GM12891 (cell line): ENCODE data around the gene DDN.

Experiments
- DNase-seq: peaks from one replicate; pipeline ENCODE4 v3.0.0; 2011; ENCODE audit warnings: low spot score; ENCODE audit not compliant: insufficient read length
- FAIRE-seq: peaks from 2 replicates; lab custom pipeline; 2011; peaks lifted over from hg19 to GRCh38; lab: Jason Lieb, UNC
- PAX5 ChIP-seq: IDR thresholded peaks from 2 replicates; pipeline ENCODE4 v1.6.1; 2011; ENCODE audit warnings: low read length, moderate library complexity, mild to moderate bottlenecking; ENCODE audit not compliant: insufficient read depth, severe bottlenecking
- POLR2A ChIP-seq: IDR thresholded peaks from 2 replicates; pipeline ENCODE4 v1.6.1; 2011; ENCODE audit warnings: low read depth, low read length, control low read depth
- POLR2AphosphoS5 ChIP-seq: IDR thresholded peaks from 2 replicates; pipeline ENCODE4 v1.6.1; 2011; ENCODE audit warnings: low read depth, low read length, control low read depth
- POU2F2 ChIP-seq: IDR thresholded peaks from 2 replicates; pipeline ENCODE4 v1.6.1; 2011; ENCODE audit warnings: low read depth, mild to moderate bottlenecking, control low read depth, low read length, moderate library complexity
- SPI1 ChIP-seq: IDR thresholded peaks from 2 replicates; pipeline ENCODE4 v1.6.1; 2011; ENCODE audit warnings: low read depth, low read length, control low read depth
- TAF1 ChIP-seq: IDR thresholded peaks from 2 replicates; pipeline ENCODE4 v1.6.1; 2011; ENCODE audit warnings: low read depth, low read length, control low read depth

Gene DDN

GRCh38 chr12:48977290-48978281 is 21.6 kb downstream of the DDN start:
- no peak for TF ChIP-seq POLR2A
- TF ChIP-seq SPI1, result no peak
- no peak for TF ChIP-seq PAX5
- TF ChIP-seq POLR2AphosphoS5, result no peak
- no peak for TF ChIP-seq POU2F2
- no peak for TF ChIP-seq TAF1
- FAIRE-seq (peak; percentile 84), DNase-seq (no peak)

- TF ChIP-seq SPI1, result no peak
- no peak for TF ChIP-seq TAF1
- TF ChIP-seq POU2F2, result no peak
- no peak for DNase-seq
- FAIRE-seq, result no peak
These were observed 25.1 kb downstream of the DDN start for GRCh38 chr12:48973941-48974673.

GRCh38 chr12:48973531-48973930 is 25.6 kb downstream of the DDN start:
- no peak for FAIRE-seq
- no peak for DNase-seq
- TF ChIP-seq POU2F2 (no peak), PAX5 (no peak), POLR2AphosphoS5 (no peak), SPI1 (no peak), TAF1 (no peak), POLR2A (no peak)

GRCh38 chr12:48972952-48973483 is 26.2 kb downstream of the DDN start:
- TF ChIP-seq POU2F2, result no peak
- no peak for TF ChIP-seq SPI1
- no peak for TF ChIP-seq PAX5
- no peak for TF ChIP-seq TAF1
- no peak for TF ChIP-seq POLR2AphosphoS5
- TF ChIP-seq POLR2A, result no peak
- DNase-seq (no peak), FAIRE-seq (no peak)

GRCh38 chr12:48972213-48972951 is 26.8 kb downstream of the DDN start:
- TF ChIP-seq SPI1, result no peak
- DNase-seq (no peak), FAIRE-seq (peak; percentile 69)

- TF ChIP-seq TAF1, result no peak
- no peak for TF ChIP-seq SPI1
- TF ChIP-seq PAX5, result no peak
- TF ChIP-seq POLR2AphosphoS5, result no peak
- TF ChIP-seq POU2F2, result no peak
- FAIRE-seq, result no peak
- DNase-seq, result no peak
These were observed 28.4 kb downstream of the DDN start for GRCh38 chr12:48970702-48971334.

- TF ChIP-seq POLR2AphosphoS5, result no peak
- no peak for TF ChIP-seq TAF1
- TF ChIP-seq PAX5, result no peak
- TF ChIP-seq POU2F2, result no peak
- TF ChIP-seq SPI1, result no peak
- no peak for TF ChIP-seq POLR2A
- FAIRE-seq (peak; percentile 82), DNase-seq (peak; percentile 58)
These were observed 29.1 kb downstream of the DDN start for GRCh38 chr12:48969833-48970701.

GRCh38 chr12:48969160-48969771 is 29.9 kb downstream of the DDN start:
- no peak for FAIRE-seq
- no peak for DNase-seq
- TF ChIP-seq POLR2AphosphoS5 (no peak), POU2F2 (no peak), POLR2A (no peak), TAF1 (no peak), SPI1 (no peak), PAX5 (no peak)
